BLaER1 treated with 17β-estradiol and CSF1 and Interleukin-3, amounts not matched to agents 10 nM and 100 nM (cell line): Measurements from ENCODE around the gene MPV17.

Experiments used
- H3K27ac ChIP-seq, 11 experiments: shearing (Covaris generic); formaldehyde crosslinking; 2 replicates each; pipeline ENCODE4 v1.8.1; 2022
- H3K27me3 ChIP-seq, 11 experiments: shearing (Covaris generic); formaldehyde crosslinking; 2 replicates each; pipeline ENCODE4 v1.8.1; 2022
- H3K36me3 ChIP-seq, 11 experiments: shearing (Covaris generic); formaldehyde crosslinking; 2 replicates each; pipeline ENCODE4 v1.8.1; 2022
- H3K4me1 ChIP-seq, 10 experiments: shearing (Covaris generic); formaldehyde crosslinking; 2 replicates each; pipeline ENCODE4 v1.8.1; 2022
- H3K4me2 ChIP-seq, 11 experiments: shearing (Covaris generic); formaldehyde crosslinking; 2 replicates each; pipeline ENCODE4 v1.8.1; 2022
- H3K4me3 ChIP-seq, 10 experiments: shearing (Covaris generic); formaldehyde crosslinking; 2 replicates each; pipeline ENCODE4 v1.8.1; 2022
- H3K9ac ChIP-seq, 11 experiments: shearing (Covaris generic); formaldehyde crosslinking; 2 replicates each; pipeline ENCODE4 v1.8.1; 2022
- H3K9me3 ChIP-seq, 11 experiments: shearing (Covaris generic); formaldehyde crosslinking; replicated peaks in 1 of 11; 2 replicates each; pipeline ENCODE4 v1.8.1; 2022
- H4K20me1 ChIP-seq, 11 experiments: shearing (Covaris generic); formaldehyde crosslinking; 2 replicates each; pipeline ENCODE4 v1.8.1; 2022
- Cebpa-rat ChIP-seq, 11 experiments: shearing (Covaris generic); IDR thresholded peaks; 2 replicates each; pipeline ENCODE4 v1.8.1; 2022

MPV17 gene

GRCh38 chr2:27297195-27297594 is 25.7 kb downstream of the MPV17 start:
- H3K4me3 ChIP-seq, result no peak overlapping the region
- no peaks in the 10 kb centered on the region for H3K27me3 ChIP-seq
- H3K36me3 ChIP-seq, result no peaks in the 10 kb centered on the region
- peaks cover 0 to 18% (median 12%) of the 10 kb centered on the region in 10 experiments; a peak in 15 of 20 replicates for H3K4me1 ChIP-seq
- no peak overlapping the region for H3K9ac ChIP-seq
- H3K27ac ChIP-seq, result no peak overlapping the region
- H3K4me2 ChIP-seq, result no peak overlapping the region
- no peak for TF ChIP-seq Cebpa-rat (IDR thresholded peaks at IDR 0.05)
- H4K20me1 ChIP-seq, result no peaks in the 10 kb centered on the region
- H3K9me3 ChIP-seq, result no peaks in the 10 kb centered on the region

GRCh38 chr2:27296481-27296880 is 26.4 kb downstream of the MPV17 start:
- no peak overlapping the region for H3K4me2 ChIP-seq
- H3K27ac ChIP-seq, result no peak overlapping the region
- H3K4me3 ChIP-seq, result no peak overlapping the region
- no peaks in the 10 kb centered on the region for H3K36me3 ChIP-seq
- H3K9me3 ChIP-seq, result no peaks in the 10 kb centered on the region
- H3K27me3 ChIP-seq, result no peaks in the 10 kb centered on the region
- peaks cover 0 to 25% (median 20%) of the 10 kb centered on the region in 10 experiments; a peak in 15 of 20 replicates for H3K4me1 ChIP-seq
- no peak overlapping the region for H3K9ac ChIP-seq
- H4K20me1 ChIP-seq, result no peaks in the 10 kb centered on the region
- TF ChIP-seq Cebpa-rat (IDR thresholded peaks at IDR 0.05), result no peak

- H3K9ac ChIP-seq, result no peak overlapping the region
- peaks cover 12 to 40% (median 35%) of the 10 kb centered on the region in 10 experiments for H3K4me1 ChIP-seq
- H3K27me3 ChIP-seq, result no peaks in the 10 kb centered on the region
- no peaks in the 10 kb centered on the region for H3K9me3 ChIP-seq
- no peak overlapping the region for H3K4me2 ChIP-seq
- TF ChIP-seq Cebpa-rat (IDR thresholded peaks at IDR 0.05), result no peak
- H3K27ac ChIP-seq, result no peak overlapping the region
- H3K4me3 ChIP-seq, result no peak overlapping the region
- H4K20me1 ChIP-seq, result no peaks in the 10 kb centered on the region
- no peaks in the 10 kb centered on the region for H3K36me3 ChIP-seq
Measured at GRCh38 chr2:27294928-27295327, 28.0 kb downstream of the MPV17 start.

- no peaks in the 10 kb centered on the region for H3K36me3 ChIP-seq
- H4K20me1 ChIP-seq, result no peaks in the 10 kb centered on the region
- H3K9me3 ChIP-seq, result no peaks in the 10 kb centered on the region
- H3K4me2 ChIP-seq, result peak overlapping the region in 8 of 11 experiments; percentile 71 to 83 (median 76); a peak in 16 of 22 replicates
- H3K4me3 ChIP-seq, result no peak overlapping the region
- no peaks in the 10 kb centered on the region for H3K27me3 ChIP-seq
- H3K4me1 ChIP-seq, result peaks cover 12 to 54% (median 47%) of the 10 kb centered on the region in 10 experiments
- peak overlapping the region in 3 of 11 experiments; percentile 33 to 73 (median 57); a peak in 5 of 22 replicates for H3K27ac ChIP-seq
- no peak for TF ChIP-seq Cebpa-rat (IDR thresholded peaks at IDR 0.05)
- no peak overlapping the region for H3K9ac ChIP-seq
Measured at GRCh38 chr2:27291865-27292264, 31.0 kb downstream of the MPV17 start.

- H3K9ac ChIP-seq, result peak overlapping the region in 9 of 11 experiments; percentile 17 to 70 (median 54); a peak in 15 of 22 replicates
- H3K27ac ChIP-seq, result peak overlapping the region in 8 of 11 experiments; percentile 54 to 75 (median 68); a peak in 16 of 22 replicates
- peak overlapping the region; percentile 60 to 83 (median 75) for H3K4me2 ChIP-seq
Measured at GRCh38 chr2:27290549-27290948, 32.3 kb downstream of the MPV17 start.

GRCh38 chr2:27288610-27289009 is 34.3 kb downstream of the MPV17 start:
- Histone ChIP-seq H3K4me1 (peaks cover 12 to 50% (median 44%) of the 10 kb centered on the region in 10 experiments), H3K9me3 (no peaks in the 10 kb centered on the region), H3K4me2 (peak overlapping the region in 3 of 11 experiments; percentile 71 to 75 (median 72); a peak in 3 of 22 replicates), H3K27ac (no peak overlapping the region), H4K20me1 (no peaks in the 10 kb centered on the region), H3K27me3 (no peaks in the 10 kb centered on the region), H3K4me3 (no peak overlapping the region), H3K9ac (no peak overlapping the region), H3K36me3 (no peaks in the 10 kb centered on the region)
- TF ChIP-seq Cebpa-rat (IDR thresholded peaks at IDR 0.05), result no peak

More at GRCh38 chr2:27290549-27290948, 32.3 kb downstream of the MPV17 start:
- H4K20me1 ChIP-seq, result no peaks in the 10 kb centered on the region
- H3K27me3 ChIP-seq, result no peaks in the 10 kb centered on the region
- peaks cover 12 to 54% (median 47%) of the 10 kb centered on the region in 10 experiments for H3K4me1 ChIP-seq
- H3K4me3 ChIP-seq, result no peak overlapping the region; a peak in 3 of 20 replicates
- TF ChIP-seq Cebpa-rat (IDR thresholded peaks at IDR 0.05), result no peak
- no peaks in the 10 kb centered on the region for H3K9me3 ChIP-seq
- no peaks in the 10 kb centered on the region for H3K36me3 ChIP-seq

GRCh38 chr2:27285481-27285880 is 37.4 kb downstream of the MPV17 start:
- H3K36me3 ChIP-seq, result no peaks in the 10 kb centered on the region
- no peaks in the 10 kb centered on the region for H3K27me3 ChIP-seq
- H3K9ac ChIP-seq, result no peak overlapping the region
- H3K4me3 ChIP-seq, result no peak overlapping the region
- TF ChIP-seq Cebpa-rat (IDR thresholded peaks at IDR 0.05), result no peak
- no peaks in the 10 kb centered on the region for H4K20me1 ChIP-seq
- H3K27ac ChIP-seq, result no peak overlapping the region
- H3K9me3 ChIP-seq, result no peaks in the 10 kb centered on the region
- peaks cover 5 to 34% (median 25%) of the 10 kb centered on the region in 10 experiments for H3K4me1 ChIP-seq
- H3K4me2 ChIP-seq, result no peak overlapping the region

- Histone ChIP-seq H3K9me3 (no peaks in the 10 kb centered on the region), H3K27me3 (no peaks in the 10 kb centered on the region), H3K4me1 (peaks cover under 1 to 29% (median 20%) of the 10 kb centered on the region in 10 experiments; a peak in 19 of 20 replicates), H4K20me1 (no peaks in the 10 kb centered on the region), H3K4me3 (no peak overlapping the region), H3K4me2 (no peak overlapping the region), H3K36me3 (no peaks in the 10 kb centered on the region), H3K9ac (no peak overlapping the region), H3K27ac (no peak overlapping the region)
- TF ChIP-seq Cebpa-rat (IDR thresholded peaks at IDR 0.05), result no peak
Measured at GRCh38 chr2:27284996-27285395, 37.9 kb downstream of the MPV17 start.

- no peak for TF ChIP-seq Cebpa-rat (IDR thresholded peaks at IDR 0.05)
- peaks cover 0 to 17% (median 9%) of the 10 kb centered on the region in 10 experiments; a peak in 12 of 20 replicates for H3K4me1 ChIP-seq
- H3K27ac ChIP-seq, result no peak overlapping the region
- no peaks in the 10 kb centered on the region for H3K9me3 ChIP-seq
- no peaks in the 10 kb centered on the region for H4K20me1 ChIP-seq
- no peaks in the 10 kb centered on the region for H3K36me3 ChIP-seq
- no peak overlapping the region for H3K4me3 ChIP-seq
- H3K9ac ChIP-seq, result no peak overlapping the region
- H3K27me3 ChIP-seq, result no peaks in the 10 kb centered on the region
- peak overlapping the region in 3 of 11 experiments; percentile 47 to 60 (median 52); a peak in 5 of 22 replicates for H3K4me2 ChIP-seq
Measured at GRCh38 chr2:27282892-27283291, 40.0 kb downstream of the MPV17 start.
